ENCODE results near the gene ST3GAL3.

DNA sequence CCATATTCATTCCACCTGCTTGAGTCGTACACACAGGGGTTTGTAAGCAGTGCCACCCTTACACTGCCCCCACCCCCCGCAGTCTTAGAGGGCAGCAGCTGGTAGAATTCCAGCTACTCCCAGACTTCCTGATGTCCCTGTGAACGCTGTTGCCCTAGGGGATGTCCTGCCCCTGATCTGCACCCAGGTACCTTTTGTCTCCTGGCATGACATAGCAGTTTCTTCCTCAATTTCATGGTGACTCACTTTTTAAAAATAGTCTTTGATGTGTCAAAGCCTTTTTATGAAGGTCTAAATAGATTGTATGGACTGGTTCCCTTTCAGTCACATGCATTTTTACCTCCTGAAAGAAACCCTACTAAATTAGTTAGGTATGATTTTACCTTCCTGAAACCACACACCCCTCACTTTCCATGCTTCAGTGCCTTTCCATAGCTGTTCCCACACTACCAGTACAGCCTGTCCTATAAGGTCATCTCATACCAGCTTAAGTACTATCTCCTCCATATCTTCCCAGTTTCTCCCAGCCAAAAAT is 76.4 kb downstream of the ST3GAL3 start:
- TF ChIP-seq CTCF (optimal IDR thresholded peaks at IDR 0.05 in 1 of 3, IDR thresholded peaks at IDR 0.05 in 1 of 3, conservative IDR thresholded peaks at IDR 0.05 in 1 of 3; ENCODE audit: extremely low read depth in 1 of 3, insufficient read depth in 2 of 3, low read length in 3 of 3) (no peak), EZH2 (IDR thresholded peaks at IDR 0.05; ENCODE audit: low read length) (no peak)

Data from keratinocyte (primary cell).